PC-9 (cell line): ENCODE data around the gene GRN.

Experiments
- CTCF ChIP-seq: fragments of 200-600 bp; sonication (generic); conservative IDR thresholded peaks from 2 replicates; pipeline ENCODE4 v1.6.1; 2017; ENCODE audit warnings: mixed run types, antibody characterized with exemption, mild to moderate bottlenecking, moderate library complexity
- EZH2 ChIP-seq: fragments of 200-600 bp; sonication (generic); IDR thresholded peaks from 2 replicates; pipeline ENCODE4 v1.8.0; 2017; ENCODE audit warnings: antibody characterized with exemption, low read depth

DNA sequence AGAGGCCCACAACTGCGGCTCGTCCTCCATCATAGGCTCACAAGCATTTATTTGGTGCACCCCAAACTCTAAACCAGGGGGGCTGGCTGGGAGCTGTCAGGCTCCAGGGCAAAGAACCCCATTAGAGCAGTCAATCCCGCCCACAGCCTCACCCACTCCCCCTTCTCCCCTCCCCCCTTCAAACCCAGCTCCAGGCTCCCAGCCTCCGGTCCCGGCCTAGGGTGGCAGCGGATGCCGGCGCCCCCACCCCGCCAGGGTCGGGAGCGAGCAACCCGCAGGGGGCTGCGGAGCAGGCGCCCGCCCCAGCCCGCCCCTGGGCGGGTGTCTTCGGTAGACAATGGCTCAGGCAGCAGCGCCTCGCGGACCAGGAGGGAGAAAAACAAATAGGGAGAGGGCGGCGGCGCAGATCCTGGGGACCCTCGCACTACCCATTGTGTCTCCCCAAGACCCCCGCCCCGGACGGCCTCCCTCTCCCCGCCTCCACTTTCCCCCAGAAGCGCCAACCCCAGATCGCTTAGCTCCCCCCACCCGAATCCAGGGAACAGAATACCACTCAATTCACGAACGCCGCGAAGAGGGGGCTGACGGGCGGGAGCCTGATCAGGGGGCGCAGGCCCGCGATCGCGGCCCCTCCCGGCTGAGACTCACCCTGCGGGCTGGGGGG lies 18.0 kb downstream of the GRN start:
- no peak for TF ChIP-seq CTCF
- TF ChIP-seq EZH2: no peak
